Measurements from ENCODE around the gene KIF12.

GRCh38 chr9:114047717-114048116 is 51.4 kb downstream of the KIF12 start:
- TF ChIP-seq CTCF (conservative IDR thresholded peaks at IDR 0.05; ENCODE audit: low read depth in 2 of 2) = peak; percentile 47 to 73
- no peak for TF ChIP-seq JUNB (IDR thresholded peaks at IDR 0.05; ENCODE audit: unreplicated experiment)
- no peak for TF ChIP-seq EZH2 (IDR thresholded peaks at IDR 0.05; ENCODE audit: low read depth, unreplicated experiment)
- TF ChIP-seq EZH2phosphoT487 (IDR thresholded peaks at IDR 0.05; ENCODE audit: unreplicated experiment) = no peak
- no peak for TF ChIP-seq POLR2AphosphoS5 (IDR thresholded peaks at IDR 0.05; ENCODE audit: low read depth)
- no peak for TF ChIP-seq REST (IDR thresholded peaks at IDR 0.05; ENCODE audit: unreplicated experiment)
- TF ChIP-seq ZNF462 (CRISPR knock-in tag; IDR thresholded peaks at IDR 0.05) = no peak
- no peak for TF ChIP-seq NANOG (IDR thresholded peaks at IDR 0.05; ENCODE audit: borderline replicate concordance)
- TF ChIP-seq STAT1 (IDR thresholded peaks at IDR 0.05; ENCODE audit: unreplicated experiment) = no peak
- no peak for TF ChIP-seq ZNF114 (CRISPR knock-in tag; IDR thresholded peaks at IDR 0.05)
- TF ChIP-seq CREB1 (CRISPR knock-in tag; IDR thresholded peaks at IDR 0.05; ENCODE audit: low read depth) = no peak
- no peak for TF ChIP-seq ZNF331 (CRISPR knock-in tag; IDR thresholded peaks at IDR 0.05; ENCODE audit: low read depth)
